Natural killer cell (primary cell): ENCODE measurements around the gene RUNX2. TPM values are rescaled to one million over a fixed set of nuclear protein-coding genes. Genes with fewer than 3 reads are reported as not detected.

Source experiments
- ATAC-seq, 3 donors: fragments of 150-1000 bp in 2 of 3; fragments of 200-7000 bp in 1 of 3; cut with Tn5 transposase; 1 replicate in 1 of 3; 2 replicates in 2 of 3; pipeline ENCODE4 v1.10.0; 2021; ENCODE audit warnings: mild to moderate bottlenecking in 2 of 3, moderate library complexity in 2 of 3
- DNase-seq, 2 donors: peaks; one replicate each; pipeline versions ENCODE4 v3.0.0 to v3.0.0-alpha.2; 2013 to 2021; ENCODE audit warnings: mixed read lengths in 1 of 2
- H3K27ac ChIP-seq: one replicate; pipeline ENCODE4 v1.5.1; 2013; ENCODE audit warnings: mild to moderate bottlenecking, low read length
- H3K27me3 ChIP-seq: one replicate; pipeline ENCODE4 v1.6.1; 2013; ENCODE audit warnings: low read length; ENCODE audit not compliant: control insufficient read depth, insufficient read depth
- H3K36me3 ChIP-seq: one replicate; pipeline ENCODE4 v1.6.1; 2013; ENCODE audit warnings: low read length; ENCODE audit not compliant: control insufficient read depth, insufficient read depth
- H3K4me1 ChIP-seq: one replicate; pipeline ENCODE4 v1.6.1; 2013; ENCODE audit warnings: low read length; ENCODE audit not compliant: control insufficient read depth, insufficient read depth
- H3K4me3 ChIP-seq: one replicate; pipeline ENCODE4 v1.5.1; 2013; ENCODE audit warnings: low read length
- H3K9me3 ChIP-seq: one replicate; pipeline ENCODE4 v1.6.1; 2013; ENCODE audit warnings: low read length; ENCODE audit not compliant: control insufficient read depth, insufficient read depth
- H3K27ac Mint-ChIP-seq, 2 donors: one replicate each; pipeline ENCODE4 v1.8.0; 2022; ENCODE audit warnings: mild to moderate bottlenecking in 2 of 2, mixed read lengths in 2 of 2, moderate library complexity in 1 of 2
- H3K27me3 Mint-ChIP-seq, 2 donors: one replicate each; pipeline ENCODE4 v1.8.0; 2022; ENCODE audit warnings: low read depth in 2 of 2, mixed read lengths in 2 of 2
- H3K36me3 Mint-ChIP-seq: one replicate; pipeline ENCODE4 v1.8.0; 2022; ENCODE audit warnings: mixed read lengths
- H3K4me1 Mint-ChIP-seq, 2 donors: one replicate each; pipeline ENCODE4 v1.8.0; 2022; ENCODE audit warnings: mixed read lengths in 2 of 2
- H3K4me3 Mint-ChIP-seq: one replicate; pipeline ENCODE4 v1.8.0; 2022; ENCODE audit warnings: mild to moderate bottlenecking, moderate library complexity, mixed read lengths
- H3K9me3 Mint-ChIP-seq, 2 donors: one replicate each; pipeline ENCODE4 v1.8.0; 2022; ENCODE audit warnings: mixed read lengths in 2 of 2
- CTCF ChIP-seq: fragments of 200-600 bp; IDR thresholded peaks from one replicate; pipeline ENCODE4 v1.8.0; 2022; ENCODE audit warnings: antibody characterized with exemption
- WGBS: methylation state at CpG from one replicate; pipeline ENCODE4 v1.1.7; 2013; ENCODE audit warnings: missing lambda C conversion rate; ENCODE audit not compliant: insufficient coverage; 5-methylcytosine and 5-hydroxymethylcytosine counted together
- intact Hi-C: fragments of 100-400 bp; cut with micrococcal nuclease; formaldehyde crosslinking; loops from one replicate; pipeline ENCODE4 v1.14.2; 2022
- total RNA-seq, 4 donors: library from RNA; stranded (reverse); fragments of 120-200 nt in 1 of 4; gene quantifications; one replicate each; pipeline versions ENCODE4 v1.2.3 to v1.2.4, GENCODE V29; 2013 to 2022

RUNX2 gene
- total RNA-seq, 3 donors from 2014 or later (not counting 1 experiment from before 2014, with no cell fraction given), result 5.0 to 19.2 (median 7.0) TPM

- H3K4me1 Mint-ChIP-seq, result no peaks in the 10 kb centered on the region
- no peaks in the 10 kb centered on the region for H3K4me1 ChIP-seq
- H3K36me3 ChIP-seq, result peaks cover 14% of the 10 kb centered on the region
- H3K4me3 ChIP-seq, result no peak overlapping the region
- DNase-seq (no peak), ATAC-seq (no peak)
- H3K4me3 Mint-ChIP-seq, result no peak overlapping the region
- no peaks in the 10 kb centered on the region for H3K27me3 ChIP-seq
- 93% methylated on average over 3 of the region's 3 CpGs for WGBS
- H3K27me3 Mint-ChIP-seq, result no peaks in the 10 kb centered on the region
- H3K9me3 ChIP-seq, result no peaks in the 10 kb centered on the region
- no peak overlapping the region for H3K27ac Mint-ChIP-seq
- no peak overlapping the region for H3K27ac ChIP-seq
- no peaks in the 10 kb centered on the region for H3K36me3 Mint-ChIP-seq
- intact Hi-C loops, result loop anchor here (1.0 kb wide), 1 partner anchor 43 kb away; no protein-coding TSS in a partner anchor
- no peak for TF ChIP-seq CTCF
- H3K9me3 Mint-ChIP-seq, result no peaks in the 10 kb centered on the region
Observed at GRCh38 chr6:45512717-45513116, 184.6 kb downstream of the RUNX2 start.

- no peaks in the 10 kb centered on the region for H3K36me3 Mint-ChIP-seq
- H3K27me3 Mint-ChIP-seq, result no peaks in the 10 kb centered on the region
- DNase-seq (no peak), ATAC-seq (no peak)
- no peak overlapping the region for H3K27ac Mint-ChIP-seq
- no peak overlapping the region for H3K4me3 Mint-ChIP-seq
- no peak for TF ChIP-seq CTCF
- 97% methylated on average over 9 of the region's 9 CpGs for WGBS
- H3K9me3 ChIP-seq, result no peaks in the 10 kb centered on the region
- H3K27me3 ChIP-seq, result no peaks in the 10 kb centered on the region
- intact Hi-C loops, result loop anchor here (1.0 kb wide), 1 partner anchor 44 kb away; no protein-coding TSS in a partner anchor
- H3K4me1 ChIP-seq, result no peaks in the 10 kb centered on the region
- peaks cover 14% of the 10 kb centered on the region for H3K36me3 ChIP-seq
- no peaks in the 10 kb centered on the region for H3K9me3 Mint-ChIP-seq
- H3K27ac ChIP-seq, result no peak overlapping the region
- H3K4me1 Mint-ChIP-seq, result no peaks in the 10 kb centered on the region
- H3K4me3 ChIP-seq, result no peak overlapping the region
Observed at GRCh38 chr6:45513213-45513618, 185.1 kb downstream of the RUNX2 start.

GRCh38 chr6:45513843-45514242, 185.7 kb downstream of the RUNX2 start:
- TF ChIP-seq CTCF, result no peak

More at GRCh38 chr6:45513843-45514242, 185.7 kb downstream of the RUNX2 start:
- intact Hi-C loops, result loop anchor here (1.0 kb wide), 1 partner anchor 45 kb away; no protein-coding TSS in a partner anchor
- H3K9me3 Mint-ChIP-seq, result no peaks in the 10 kb centered on the region
- WGBS, result 87% methylated on average over 4 of the region's 4 CpGs
- DNase-seq (no peak), ATAC-seq (no peak)
- H3K4me1 ChIP-seq, result no peaks in the 10 kb centered on the region
- H3K36me3 ChIP-seq, result peaks cover 14% of the 10 kb centered on the region
- H3K4me1 Mint-ChIP-seq, result no peaks in the 10 kb centered on the region
- no peaks in the 10 kb centered on the region for H3K27me3 ChIP-seq
- no peaks in the 10 kb centered on the region for H3K9me3 ChIP-seq
- no peak overlapping the region for H3K27ac Mint-ChIP-seq
- H3K4me3 Mint-ChIP-seq, result no peak overlapping the region
- H3K27ac ChIP-seq, result no peak overlapping the region
- H3K27me3 Mint-ChIP-seq, result no peaks in the 10 kb centered on the region
- H3K36me3 Mint-ChIP-seq, result no peaks in the 10 kb centered on the region
- H3K4me3 ChIP-seq, result no peak overlapping the region
